ENCODE measurements around the gene DDX10. TPM values are rescaled to one million over a fixed set of nuclear protein-coding genes. Genes with fewer than 3 reads are reported as not detected.

Gene DDX10
- total and polyA plus RNA-seq, 4 donors: 8.0 to 11.8 (median 9.0) TPM

DNA sequence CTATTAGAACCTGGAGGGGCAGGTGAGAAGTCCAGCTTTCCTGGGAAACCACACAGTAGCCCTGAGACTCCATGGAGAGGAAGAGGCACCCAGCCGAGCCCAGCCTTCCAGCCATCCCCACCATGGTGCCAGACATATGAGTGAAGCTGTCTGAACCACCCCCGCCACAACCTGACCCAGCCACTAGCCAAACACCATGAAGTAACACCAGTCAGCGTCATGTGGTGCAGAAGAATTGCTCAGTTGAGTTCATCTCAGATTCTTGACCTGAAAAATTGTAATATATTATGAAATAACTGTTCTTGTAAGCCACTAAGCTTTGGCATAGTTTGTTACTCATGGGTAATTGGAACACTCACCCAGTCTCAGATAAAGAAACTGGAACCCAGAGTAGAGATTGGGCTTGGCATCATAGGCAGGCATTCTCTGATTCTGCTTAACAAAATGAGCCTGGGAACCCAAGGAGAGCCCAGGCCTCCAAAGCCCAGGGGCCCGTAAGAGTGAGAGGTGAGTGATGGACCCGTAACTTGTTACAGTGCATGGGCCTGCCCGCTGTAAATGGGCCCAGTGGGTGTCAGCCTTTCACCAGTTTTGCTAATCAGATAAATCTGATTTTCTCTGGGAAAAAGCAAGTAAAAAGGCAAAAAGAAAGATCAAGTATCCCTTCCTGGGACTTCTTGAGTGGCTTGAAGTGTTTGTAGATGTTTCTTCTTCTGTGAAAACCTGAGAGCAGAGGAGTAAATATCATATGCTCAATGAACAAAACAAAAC, 305.5 kb downstream of the DDX10 start:
- WGBS: 82% methylated on average over 6 of the region's 6 CpGs
- H3K27me3 ChIP-seq (ENCODE audit: control insufficient read depth in 4 of 4, insufficient read depth in 4 of 4, low read length in 3 of 4): no peaks in the 10 kb centered on the region
- no peak overlapping the region for H3K27ac ChIP-seq (ENCODE audit: low read depth in 1 of 2, low read length in 2 of 2)
- H3K4me1 ChIP-seq (ENCODE audit: control insufficient read depth in 4 of 4, insufficient read depth in 4 of 4, low read length in 3 of 4): no peaks in the 10 kb centered on the region
- no peak for TF ChIP-seq FOXA2 (IDR thresholded peaks at IDR 0.05)
- TF ChIP-seq, protein P1, sequence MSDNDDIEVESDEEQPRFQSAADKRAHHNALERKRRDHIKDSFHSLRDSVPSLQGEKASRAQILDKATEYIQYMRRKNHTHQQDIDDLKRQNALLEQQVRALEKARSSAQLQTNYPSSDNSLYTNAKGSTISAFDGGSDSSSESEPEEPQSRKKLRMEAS (IDR thresholded peaks at IDR 0.05): no peak
- TF ChIP-seq FOXA1 (IDR thresholded peaks at IDR 0.05): no peak
- TF ChIP-seq, protein P2, sequence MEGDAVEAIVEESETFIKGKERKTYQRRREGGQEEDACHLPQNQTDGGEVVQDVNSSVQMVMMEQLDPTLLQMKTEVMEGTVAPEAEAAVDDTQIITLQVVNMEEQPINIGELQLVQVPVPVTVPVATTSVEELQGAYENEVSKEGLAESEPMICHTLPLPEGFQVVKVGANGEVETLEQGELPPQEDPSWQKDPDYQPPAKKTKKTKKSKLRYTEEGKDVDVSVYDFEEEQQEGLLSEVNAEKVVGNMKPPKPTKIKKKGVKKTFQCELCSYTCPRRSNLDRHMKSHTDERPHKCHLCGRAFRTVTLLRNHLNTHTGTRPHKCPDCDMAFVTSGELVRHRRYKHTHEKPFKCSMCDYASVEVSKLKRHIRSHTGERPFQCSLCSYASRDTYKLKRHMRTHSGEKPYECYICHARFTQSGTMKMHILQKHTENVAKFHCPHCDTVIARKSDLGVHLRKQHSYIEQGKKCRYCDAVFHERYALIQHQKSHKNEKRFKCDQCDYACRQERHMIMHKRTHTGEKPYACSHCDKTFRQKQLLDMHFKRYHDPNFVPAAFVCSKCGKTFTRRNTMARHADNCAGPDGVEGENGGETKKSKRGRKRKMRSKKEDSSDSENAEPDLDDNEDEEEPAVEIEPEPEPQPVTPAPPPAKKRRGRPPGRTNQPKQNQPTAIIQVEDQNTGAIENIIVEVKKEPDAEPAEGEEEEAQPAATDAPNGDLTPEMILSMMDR (IDR thresholded peaks at IDR 0.05; ENCODE audit: low read depth, low read length, missing input control): no peak
- TF ChIP-seq JUND (IDR thresholded peaks at IDR 0.05): no peak
- TF ChIP-seq, protein P3, sequence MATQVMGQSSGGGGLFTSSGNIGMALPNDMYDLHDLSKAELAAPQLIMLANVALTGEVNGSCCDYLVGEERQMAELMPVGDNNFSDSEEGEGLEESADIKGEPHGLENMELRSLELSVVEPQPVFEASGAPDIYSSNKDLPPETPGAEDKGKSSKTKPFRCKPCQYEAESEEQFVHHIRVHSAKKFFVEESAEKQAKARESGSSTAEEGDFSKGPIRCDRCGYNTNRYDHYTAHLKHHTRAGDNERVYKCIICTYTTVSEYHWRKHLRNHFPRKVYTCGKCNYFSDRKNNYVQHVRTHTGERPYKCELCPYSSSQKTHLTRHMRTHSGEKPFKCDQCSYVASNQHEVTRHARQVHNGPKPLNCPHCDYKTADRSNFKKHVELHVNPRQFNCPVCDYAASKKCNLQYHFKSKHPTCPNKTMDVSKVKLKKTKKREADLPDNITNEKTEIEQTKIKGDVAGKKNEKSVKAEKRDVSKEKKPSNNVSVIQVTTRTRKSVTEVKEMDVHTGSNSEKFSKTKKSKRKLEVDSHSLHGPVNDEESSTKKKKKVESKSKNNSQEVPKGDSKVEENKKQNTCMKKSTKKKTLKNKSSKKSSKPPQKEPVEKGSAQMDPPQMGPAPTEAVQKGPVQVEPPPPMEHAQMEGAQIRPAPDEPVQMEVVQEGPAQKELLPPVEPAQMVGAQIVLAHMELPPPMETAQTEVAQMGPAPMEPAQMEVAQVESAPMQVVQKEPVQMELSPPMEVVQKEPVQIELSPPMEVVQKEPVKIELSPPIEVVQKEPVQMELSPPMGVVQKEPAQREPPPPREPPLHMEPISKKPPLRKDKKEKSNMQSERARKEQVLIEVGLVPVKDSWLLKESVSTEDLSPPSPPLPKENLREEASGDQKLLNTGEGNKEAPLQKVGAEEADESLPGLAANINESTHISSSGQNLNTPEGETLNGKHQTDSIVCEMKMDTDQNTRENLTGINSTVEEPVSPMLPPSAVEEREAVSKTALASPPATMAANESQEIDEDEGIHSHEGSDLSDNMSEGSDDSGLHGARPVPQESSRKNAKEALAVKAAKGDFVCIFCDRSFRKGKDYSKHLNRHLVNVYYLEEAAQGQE (IDR thresholded peaks at IDR 0.05): no peak
- TF ChIP-seq RAD21 (IDR thresholded peaks at IDR 0.05): no peak
- no peak for TF ChIP-seq SP1 (IDR thresholded peaks at IDR 0.05)
- TF ChIP-seq YY1 (IDR thresholded peaks at IDR 0.05): no peak
- TF ChIP-seq EGR1 (IDR thresholded peaks at IDR 0.05; ENCODE audit: low read depth in 2 of 2): no peak
- TF ChIP-seq, protein P4, sequence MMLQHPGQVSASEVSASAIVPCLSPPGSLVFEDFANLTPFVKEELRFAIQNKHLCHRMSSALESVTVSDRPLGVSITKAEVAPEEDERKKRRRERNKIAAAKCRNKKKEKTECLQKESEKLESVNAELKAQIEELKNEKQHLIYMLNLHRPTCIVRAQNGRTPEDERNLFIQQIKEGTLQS (IDR thresholded peaks at IDR 0.05): no peak
- TF ChIP-seq RXRA (IDR thresholded peaks at IDR 0.05): no peak
- no peak for TF ChIP-seq HNF4G (IDR thresholded peaks at IDR 0.05)
- TF ChIP-seq GABPA (IDR thresholded peaks at IDR 0.05 in 1 of 2, conservative IDR thresholded peaks at IDR 0.05 in 1 of 2): no peak
- TF ChIP-seq, protein P5, sequence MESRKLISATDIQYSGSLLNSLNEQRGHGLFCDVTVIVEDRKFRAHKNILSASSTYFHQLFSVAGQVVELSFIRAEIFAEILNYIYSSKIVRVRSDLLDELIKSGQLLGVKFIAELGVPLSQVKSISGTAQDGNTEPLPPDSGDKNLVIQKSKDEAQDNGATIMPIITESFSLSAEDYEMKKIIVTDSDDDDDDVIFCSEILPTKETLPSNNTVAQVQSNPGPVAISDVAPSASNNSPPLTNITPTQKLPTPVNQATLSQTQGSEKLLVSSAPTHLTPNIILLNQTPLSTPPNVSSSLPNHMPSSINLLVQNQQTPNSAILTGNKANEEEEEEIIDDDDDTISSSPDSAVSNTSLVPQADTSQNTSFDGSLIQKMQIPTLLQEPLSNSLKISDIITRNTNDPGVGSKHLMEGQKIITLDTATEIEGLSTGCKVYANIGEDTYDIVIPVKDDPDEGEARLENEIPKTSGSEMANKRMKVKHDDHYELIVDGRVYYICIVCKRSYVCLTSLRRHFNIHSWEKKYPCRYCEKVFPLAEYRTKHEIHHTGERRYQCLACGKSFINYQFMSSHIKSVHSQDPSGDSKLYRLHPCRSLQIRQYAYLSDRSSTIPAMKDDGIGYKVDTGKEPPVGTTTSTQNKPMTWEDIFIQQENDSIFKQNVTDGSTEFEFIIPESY (IDR thresholded peaks at IDR 0.05): no peak
- DNase-seq (ENCODE audit: low spot score): no peak
- no peaks in the 10 kb centered on the region for H3K9me3 ChIP-seq (ENCODE audit: control insufficient read depth in 4 of 4, low read length in 3 of 4)
- no peaks in the 10 kb centered on the region for H3K36me3 ChIP-seq (ENCODE audit: control insufficient read depth in 4 of 4, insufficient read depth in 3 of 4, low read depth in 1 of 4, low read length in 3 of 4)
- no peak overlapping the region for H3K4me3 ChIP-seq (ENCODE audit: low read depth in 1 of 3, low read length in 3 of 3)
- no peak overlapping the region for H3K9ac ChIP-seq (ENCODE audit: low read depth in 1 of 2, low read length in 2 of 2)
